HepG2 (cell line): Measurements from ENCODE around the gene LSM14B. TPM values are rescaled to one million over a fixed set of nuclear protein-coding genes. Genes with fewer than 3 reads are reported as not detected.

Experiments
- ATAC-seq: fragments of 200-7000 bp; cut with Tn5 transposase; 3 replicates; pipeline ENCODE4 v1.9.1; 2020; ENCODE audit warnings: mild to moderate bottlenecking, moderate library complexity
- BruUV-seq: library from RNA; stranded (reverse); fragments of 400-500 nt; replicated peaks from 2 replicates; lab custom pipeline; 2021; lab: Mats Ljungman, UMichigan
- CTCF ChIA-PET: fragments of 300-600 bp; formaldehyde crosslinking; extraction: SDS; loops from one replicate; lab custom pipeline; 2021; ENCODE audit warnings: low total read pairs, inconsistent platforms, low intra/inter-chr PET ratio; lab: Yijun Ruan, JAX
- POLR2A ChIA-PET: fragments of 350-600 bp; sonication (Branson Sonifier 250); formaldehyde crosslinking; loops from one replicate; lab custom pipeline; 2020; ENCODE audit warnings: antibody characterized with exemption, inconsistent platforms; lab: Yijun Ruan, JAX
- DNase-seq: peaks from one replicate; pipeline ENCODE4 v3.0.0-alpha.2; 2015; ENCODE audit warnings: low spot score
- FAIRE-seq: peaks from 3 replicates; lab custom pipeline; 2011; peaks lifted over from hg19 to GRCh38; lab: Jason Lieb, UNC
- H2AFZ ChIP-seq: one replicate; pipeline ENCODE4 v1.6.1; 2011; ENCODE audit warnings: low read length, inconsistent platforms
- H3K27ac ChIP-seq: fragments of 300-600 bp; 3 replicates; pipeline ENCODE4 v1.8.0; 2011; ENCODE audit warnings: mixed run types, mild to moderate bottlenecking, mixed read lengths, low read length, inconsistent platforms; ENCODE audit not compliant: insufficient read depth; ENCODE audit errors: extremely low read length
- H3K27me3 ChIP-seq, 2 experiments: fragments of 200-600 bp in 1 of 2; 2 replicates in 1 of 2; 3 replicates in 1 of 2; pipeline versions ENCODE4 v1.6.0 to v1.8.0; 2011; ENCODE audit warnings: low read length in 2 of 2, mild to moderate bottlenecking in 2 of 2, moderate library complexity in 2 of 2, inconsistent platforms in 1 of 2; ENCODE audit not compliant: insufficient read depth in 2 of 2, control insufficient read depth in 1 of 2
- H3K36me3 ChIP-seq, 2 experiments: fragments of 200-600 bp in 1 of 2; replicated peaks in 1 of 2; 2 replicates in 1 of 2; 3 replicates in 1 of 2; pipeline versions ENCODE4 v1.5.1 to v1.8.0; 2011; ENCODE audit warnings: low read length in 2 of 2, inconsistent platforms in 1 of 2; ENCODE audit not compliant: insufficient read depth in 2 of 2, control insufficient read depth in 1 of 2
- H3K4me1 ChIP-seq: 2 replicates; pipeline ENCODE4 v1.5.1; 2012; ENCODE audit warnings: low read length, inconsistent platforms; ENCODE audit not compliant: insufficient read depth
- H3K4me2 ChIP-seq: 2 replicates; pipeline ENCODE4 v1.6.0; 2011; ENCODE audit warnings: low read depth, low read length, inconsistent platforms
- H3K4me3 ChIP-seq, 3 experiments: fragments of 200-600 bp in 1 of 3; sonication (generic), shearing (Covaris generic) in 1 of 3; replicated peaks in 1 of 3; 2 replicates each; pipeline ENCODE4 v1.5.1; 2011 to 2016; ENCODE audit warnings: low read length in 3 of 3, inconsistent platforms in 2 of 3, low read depth in 2 of 3, mild to moderate bottlenecking in 2 of 3, control low read depth in 1 of 3, mixed read lengths in 1 of 3; ENCODE audit not compliant: insufficient read depth in 1 of 3
- H3K79me2 ChIP-seq: one replicate; pipeline ENCODE4 v1.6.1; 2011; ENCODE audit warnings: low read length, inconsistent platforms; ENCODE audit not compliant: insufficient read depth
- H3K9ac ChIP-seq: 2 replicates; pipeline ENCODE4 v1.6.0; 2011; ENCODE audit warnings: mild to moderate bottlenecking, low read depth, low read length, inconsistent platforms; ENCODE audit not compliant: insufficient read depth
- H3K9me3 ChIP-seq: 2 replicates; pipeline ENCODE4 v1.5.1; 2012; ENCODE audit warnings: mild to moderate bottlenecking, low read length
- H4K20me1 ChIP-seq: 2 replicates; pipeline ENCODE4 v1.6.0; 2011; ENCODE audit warnings: inconsistent platforms, mild to moderate bottlenecking, low read length, moderate library complexity; ENCODE audit not compliant: insufficient read depth
- ATF7 ChIP-seq, 2 experiments: fragments of 450-650 bp in 1 of 2; sonication (generic) in 1 of 2; formaldehyde crosslinking in 1 of 2; IDR thresholded peaks; 2 replicates each; pipeline versions ENCODE4 v1.4.0 to v1.6.1; 2016 to 2020; ENCODE audit warnings: antibody characterized with exemption in 1 of 2, mild to moderate bottlenecking in 1 of 2, missing genetic modification reagents in 1 of 2
- FOXA3 ChIP-seq: IDR thresholded peaks from 2 replicates; pipeline ENCODE4 v1.6.1; 2016; ENCODE audit warnings: missing genetic modification reagents, missing compliant biosample characterization
- GABPB1 ChIP-seq: IDR thresholded peaks from 2 replicates; pipeline ENCODE4 v1.6.1; 2016; ENCODE audit warnings: mild to moderate bottlenecking, missing genetic modification reagents, moderate library complexity, missing compliant biosample characterization
- MZF1 ChIP-seq: sonication (generic); formaldehyde crosslinking; IDR thresholded peaks from 2 replicates; pipeline ENCODE4 v1.8.1; 2023; ENCODE audit warnings: mild to moderate bottlenecking, missing genetic modification reagents, borderline replicate concordance
- NCOA2 ChIP-seq: sonication (generic); formaldehyde crosslinking; IDR thresholded peaks from 2 replicates; pipeline ENCODE4 v1.8.0; 2022; ENCODE audit warnings: inconsistent platforms
- SMAD1 ChIP-seq: sonication (generic); formaldehyde crosslinking; IDR thresholded peaks from 2 replicates; pipeline ENCODE4 v1.4.0; 2020; ENCODE audit warnings: missing genetic modification reagents, low read depth, mild to moderate bottlenecking, borderline replicate concordance
- ZFP36L2 ChIP-seq: sonication (generic); formaldehyde crosslinking; IDR thresholded peaks from 2 replicates; pipeline ENCODE4 v1.4.0; 2020; ENCODE audit warnings: missing genetic modification reagents
- ZNF263 ChIP-seq: sonication (generic); formaldehyde crosslinking; IDR thresholded peaks from 2 replicates; pipeline ENCODE4 v1.4.0; 2020; ENCODE audit warnings: missing genetic modification reagents
- ZNF775 ChIP-seq: sonication (generic); formaldehyde crosslinking; IDR thresholded peaks from 2 replicates; pipeline ENCODE4 v1.4.0; 2020; ENCODE audit warnings: missing genetic modification reagents, mild to moderate bottlenecking, moderate library complexity, borderline replicate concordance
- WGBS: methylation state at CpG from one replicate; pipeline ENCODE4 v1.1.6; 2017; ENCODE audit warnings: low lambda C conversion rate; 5-methylcytosine and 5-hydroxymethylcytosine counted together
- in situ Hi-C: cut with HindIII; loops from 2 replicates; pipeline ENCODE4 v1.10.0; 2017; ENCODE audit warnings: low pct_unique_long_range_greater_than_20kb; ENCODE audit not compliant: extremely low pct_ligation_motif_present
- intact Hi-C: fragments of 100-400 bp; cut with micrococcal nuclease; formaldehyde crosslinking; loops from one replicate; pipeline ENCODE4 v1.10.0; 2022; ENCODE audit not compliant: unreplicated experiment
- polyA plus RNA-seq, 8 experiments: library from polyadenylated mRNA; depleted of rRNA in 3 of 8; stranded (reverse) in 7 of 8; unstranded in 1 of 8; fragments of >200 nt; fragmentation: Illumina TruSeq in 4 of 8; extraction: Trizol in 4 of 8; gene quantifications; 2 replicates each; pipeline versions ENCODE4 v1.2.1 to v1.2.3, GENCODE V29; 2011 to 2016; ENCODE audit warnings: low read depth in 4 of 8, missing spikeins in 1 of 8, mixed read lengths in 1 of 8; ENCODE audit not compliant: insufficient read depth in 1 of 8
- total RNA-seq, 5 experiments: library from RNA; depleted of rRNA; stranded (reverse); fragments of >200 nt; fragmentation: Illumina TruSeq; extraction: Trizol; gene quantifications; 2 replicates each; pipeline ENCODE4 v1.2.3, GENCODE V29; 2016; ENCODE audit warnings: low read depth in 1 of 5
- TF ChIP-seq, protein P1 (sequence below): fragments of 450-650 bp; IDR thresholded peaks from 2 replicates; pipeline ENCODE4 v1.6.1; 2017
- TF ChIP-seq, protein P2 (sequence below): sonication (generic); formaldehyde crosslinking; IDR thresholded peaks from 2 replicates; pipeline ENCODE4 v1.5.0; 2020; ENCODE audit warnings: mild to moderate bottlenecking, missing genetic modification reagents
- TF ChIP-seq, protein P3 (sequence below): sonication (generic); formaldehyde crosslinking; IDR thresholded peaks from 2 replicates; pipeline ENCODE4 v1.5.1; 2020; ENCODE audit warnings: mild to moderate bottlenecking, missing genetic modification reagents
- TF ChIP-seq, protein P4 (sequence below): sonication (generic); formaldehyde crosslinking; IDR thresholded peaks from 2 replicates; pipeline ENCODE4 v1.4.0; 2020; ENCODE audit warnings: missing genetic modification reagents, mild to moderate bottlenecking, borderline replicate concordance

LSM14B gene
- total and polyA plus RNA-seq, 2 of the 13 experiments (the other 11 are each of a cell fraction or from before 2014, with no cell fraction given), result 43.3 to 79.2 TPM

DNA sequence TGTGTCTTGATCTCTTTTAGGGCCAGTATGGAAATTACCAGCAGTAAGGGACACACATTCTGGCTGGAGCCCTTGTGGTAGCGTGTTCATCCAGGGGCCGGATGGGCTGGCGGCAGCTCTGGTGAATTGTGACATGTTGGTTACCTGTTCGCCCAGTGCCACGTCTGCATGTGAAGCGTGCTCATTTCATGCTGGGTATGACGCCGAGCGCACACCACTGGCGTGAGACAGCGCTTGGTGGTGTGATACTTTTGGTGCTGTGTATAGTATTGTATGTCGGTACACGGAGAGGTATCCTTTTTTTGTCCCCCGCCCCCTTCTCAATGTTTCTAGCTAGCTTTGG, 56.9 kb downstream of the LSM14B start:
- no peak overlapping the region for H3K9ac ChIP-seq
- in situ Hi-C loops (no loop called here), intact Hi-C loops (no loop called here)
- no peak overlapping the region for H3K4me2 ChIP-seq
- peaks cover 24 to 33% of the 10 kb centered on the region in 2 experiments for H3K36me3 ChIP-seq
- peaks cover 17% of the 10 kb centered on the region for H3K79me2 ChIP-seq
- no peaks in the 10 kb centered on the region for H4K20me1 ChIP-seq
- no peak overlapping the region for H2AFZ ChIP-seq
- H3K27ac ChIP-seq, result no peak overlapping the region
- CTCF ChIA-PET, result no interaction called here
- no peaks in the 10 kb centered on the region for H3K9me3 ChIP-seq
- no peaks in the 10 kb centered on the region; a peak in 2 of 5 replicates for H3K27me3 ChIP-seq
- peaks cover 12% of the 10 kb centered on the region for H3K4me1 ChIP-seq
- WGBS, result over 99% methylated on average over 13 of the region's 14 CpGs
- BruUV-seq, result no TSS peak
- DNase-seq (no peak), FAIRE-seq (no peak), ATAC-seq (no peak)
- POLR2A ChIA-PET, result no interaction called here
- no peak overlapping the region for H3K4me3 ChIP-seq
- TF ChIP-seq MZF1 (CRISPR knock-in tag) (no peak), NCOA2 (CRISPR knock-in tag) (no peak), ZNF263 (CRISPR knock-in tag) (no peak), ZFP36L2 (CRISPR knock-in tag) (no peak), GABPB1 (CRISPR knock-in tag) (no peak), FOXA3 (no peak), ZNF775 (CRISPR knock-in tag) (no peak), SMAD1 (CRISPR knock-in tag) (no peak), ATF7 (IDR thresholded peaks at IDR 0.05) (no peak), ATF7 (CRISPR knock-in tag; IDR thresholded peaks at IDR 0.05) (no peak)
- TF ChIP-seq, protein P1, sequence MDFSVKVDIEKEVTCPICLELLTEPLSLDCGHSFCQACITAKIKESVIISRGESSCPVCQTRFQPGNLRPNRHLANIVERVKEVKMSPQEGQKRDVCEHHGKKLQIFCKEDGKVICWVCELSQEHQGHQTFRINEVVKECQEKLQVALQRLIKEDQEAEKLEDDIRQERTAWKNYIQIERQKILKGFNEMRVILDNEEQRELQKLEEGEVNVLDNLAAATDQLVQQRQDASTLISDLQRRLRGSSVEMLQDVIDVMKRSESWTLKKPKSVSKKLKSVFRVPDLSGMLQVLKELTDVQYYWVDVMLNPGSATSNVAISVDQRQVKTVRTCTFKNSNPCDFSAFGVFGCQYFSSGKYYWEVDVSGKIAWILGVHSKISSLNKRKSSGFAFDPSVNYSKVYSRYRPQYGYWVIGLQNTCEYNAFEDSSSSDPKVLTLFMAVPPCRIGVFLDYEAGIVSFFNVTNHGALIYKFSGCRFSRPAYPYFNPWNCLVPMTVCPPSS, result no peak
- TF ChIP-seq, protein P2, sequence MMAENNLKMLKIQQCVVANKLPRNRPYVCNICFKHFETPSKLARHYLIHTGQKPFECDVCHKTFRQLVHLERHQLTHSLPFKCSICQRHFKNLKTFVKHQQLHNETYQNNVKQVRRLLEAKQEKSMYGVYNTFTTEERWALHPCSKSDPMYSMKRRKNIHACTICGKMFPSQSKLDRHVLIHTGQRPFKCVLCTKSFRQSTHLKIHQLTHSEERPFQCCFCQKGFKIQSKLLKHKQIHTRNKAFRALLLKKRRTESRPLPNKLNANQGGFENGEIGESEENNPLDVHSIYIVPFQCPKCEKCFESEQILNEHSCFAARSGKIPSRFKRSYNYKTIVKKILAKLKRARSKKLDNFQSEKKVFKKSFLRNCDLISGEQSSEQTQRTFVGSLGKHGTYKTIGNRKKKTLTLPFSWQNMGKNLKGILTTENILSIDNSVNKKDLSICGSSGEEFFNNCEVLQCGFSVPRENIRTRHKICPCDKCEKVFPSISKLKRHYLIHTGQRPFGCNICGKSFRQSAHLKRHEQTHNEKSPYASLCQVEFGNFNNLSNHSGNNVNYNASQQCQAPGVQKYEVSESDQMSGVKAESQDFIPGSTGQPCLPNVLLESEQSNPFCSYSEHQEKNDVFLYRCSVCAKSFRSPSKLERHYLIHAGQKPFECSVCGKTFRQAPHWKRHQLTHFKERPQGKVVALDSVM, result no peak
- TF ChIP-seq, protein P3, sequence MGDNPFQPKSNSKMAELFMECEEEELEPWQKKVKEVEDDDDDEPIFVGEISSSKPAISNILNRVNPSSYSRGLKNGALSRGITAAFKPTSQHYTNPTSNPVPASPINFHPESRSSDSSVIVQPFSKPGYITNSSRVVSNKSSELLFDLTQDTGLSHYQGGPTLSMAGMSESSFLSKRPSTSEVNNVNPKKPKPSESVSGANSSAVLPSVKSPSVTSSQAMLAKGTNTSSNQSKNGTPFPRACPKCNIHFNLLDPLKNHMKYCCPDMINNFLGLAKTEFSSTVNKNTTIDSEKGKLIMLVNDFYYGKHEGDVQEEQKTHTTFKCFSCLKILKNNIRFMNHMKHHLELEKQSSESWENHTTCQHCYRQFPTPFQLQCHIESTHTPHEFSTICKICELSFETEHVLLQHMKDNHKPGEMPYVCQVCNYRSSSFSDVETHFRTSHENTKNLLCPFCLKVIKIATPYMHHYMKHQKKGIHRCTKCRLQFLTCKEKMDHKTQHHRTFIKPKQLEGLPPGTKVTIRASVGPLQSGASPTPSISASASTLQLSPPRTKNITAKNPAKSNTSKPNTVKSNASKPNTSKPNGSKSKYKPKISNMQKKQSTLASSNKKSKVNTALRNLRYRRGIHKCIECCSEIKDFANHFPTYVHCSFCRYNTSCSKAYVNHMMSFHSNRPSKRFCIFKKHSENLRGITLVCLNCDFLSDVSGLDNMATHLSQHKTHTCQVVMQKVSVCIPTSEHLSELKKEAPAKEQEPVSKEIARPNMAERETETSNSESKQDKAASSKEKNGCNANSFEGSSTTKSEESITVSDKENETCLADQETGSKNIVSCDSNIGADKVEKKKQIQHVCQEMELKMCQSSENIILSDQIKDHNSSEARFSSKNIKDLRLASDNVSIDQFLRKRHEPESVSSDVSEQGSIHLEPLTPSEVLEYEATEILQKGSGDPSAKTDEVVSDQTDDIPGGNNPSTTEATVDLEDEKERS (CRISPR knock-in tag), result no peak
- TF ChIP-seq, protein P4, sequence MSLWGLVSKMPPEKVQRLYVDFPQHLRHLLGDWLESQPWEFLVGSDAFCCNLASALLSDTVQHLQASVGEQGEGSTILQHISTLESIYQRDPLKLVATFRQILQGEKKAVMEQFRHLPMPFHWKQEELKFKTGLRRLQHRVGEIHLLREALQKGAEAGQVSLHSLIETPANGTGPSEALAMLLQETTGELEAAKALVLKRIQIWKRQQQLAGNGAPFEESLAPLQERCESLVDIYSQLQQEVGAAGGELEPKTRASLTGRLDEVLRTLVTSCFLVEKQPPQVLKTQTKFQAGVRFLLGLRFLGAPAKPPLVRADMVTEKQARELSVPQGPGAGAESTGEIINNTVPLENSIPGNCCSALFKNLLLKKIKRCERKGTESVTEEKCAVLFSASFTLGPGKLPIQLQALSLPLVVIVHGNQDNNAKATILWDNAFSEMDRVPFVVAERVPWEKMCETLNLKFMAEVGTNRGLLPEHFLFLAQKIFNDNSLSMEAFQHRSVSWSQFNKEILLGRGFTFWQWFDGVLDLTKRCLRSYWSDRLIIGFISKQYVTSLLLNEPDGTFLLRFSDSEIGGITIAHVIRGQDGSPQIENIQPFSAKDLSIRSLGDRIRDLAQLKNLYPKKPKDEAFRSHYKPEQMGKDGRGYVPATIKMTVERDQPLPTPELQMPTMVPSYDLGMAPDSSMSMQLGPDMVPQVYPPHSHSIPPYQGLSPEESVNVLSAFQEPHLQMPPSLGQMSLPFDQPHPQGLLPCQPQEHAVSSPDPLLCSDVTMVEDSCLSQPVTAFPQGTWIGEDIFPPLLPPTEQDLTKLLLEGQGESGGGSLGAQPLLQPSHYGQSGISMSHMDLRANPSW (CRISPR knock-in tag), result no peak
